ENCODE data around the gene PDZD2. TPM values are rescaled to one million over a fixed set of nuclear protein-coding genes. Genes with fewer than 3 reads are reported as not detected.
A peak's percentile ranks its signal among the peaks of the same experiment; 100 is the strongest.

PDZD2 gene
- total and polyA plus RNA-seq, 3 donors from 2014 or later: 47.3 to 89.1 (median 83.9) TPM

- DNase-seq: no peak
- Histone ChIP-seq H3K27ac (peak overlapping the region; percentile 4 to 82), H3K4me1 (peaks cover 24% of the 10 kb centered on the region), H3K27me3 (no peaks in the 10 kb centered on the region), H3K36me3 (ENCODE audit: low read depth, missing control alignments) (no peaks in the 10 kb centered on the region), H3K9me3 (no peaks in the 10 kb centered on the region), H3K4me3 (no peak overlapping the region)
- WGBS, 2 donors: 51 to 63% methylated on average over 11 of the region's 11 CpGs
- intact Hi-C loops (cut with DNase I; ENCODE audit: low total_unique reads): loop anchor here (5.0 kb wide), 1 partner anchor 272 kb away; no protein-coding TSS in a partner anchor
- no peak for TF ChIP-seq POLR2A (IDR thresholded peaks at IDR 0.05)
- no peak for TF ChIP-seq CTCF (IDR thresholded peaks at IDR 0.05)
These were observed 460.0 kb downstream of the PDZD2 start for GRCh38 chr5:32098890-32099310.

- Histone ChIP-seq H3K36me3 (ENCODE audit: low read depth, missing control alignments) (no peaks in the 10 kb centered on the region), H3K9me3 (no peaks in the 10 kb centered on the region), H3K27ac (peak overlapping the region; percentile 4 to 82), H3K4me1 (peaks cover 24% of the 10 kb centered on the region), H3K27me3 (no peaks in the 10 kb centered on the region), H3K4me3 (no peak overlapping the region)
- TF ChIP-seq POLR2A (IDR thresholded peaks at IDR 0.05) (no peak), CTCF (IDR thresholded peaks at IDR 0.05) (no peak)
- intact Hi-C loops (cut with DNase I; ENCODE audit: low total_unique reads): loop anchor here (5.0 kb wide), 1 partner anchor 272 kb away; no protein-coding TSS in a partner anchor
- DNase-seq: no peak
- 81 to 86% methylated on average over 9 of the region's 9 CpGs for WGBS, 2 donors
These were observed 460.6 kb downstream of the PDZD2 start for GRCh38 chr5:32099486-32100035.

GRCh38 chr5:32100230-32100629 is 461.3 kb downstream of the PDZD2 start:
- Histone ChIP-seq H3K36me3 (ENCODE audit: low read depth, missing control alignments) (no peaks in the 10 kb centered on the region), H3K4me3 (no peak overlapping the region), H3K27me3 (no peaks in the 10 kb centered on the region), H3K27ac (peak overlapping the region in 1 of 2 donors; percentile 82), H3K9me3 (no peaks in the 10 kb centered on the region), H3K4me1 (peaks cover 17% of the 10 kb centered on the region)
- DNase-seq: no peak
- 72 to 75% methylated on average over 6 of the region's 6 CpGs for WGBS, 2 donors
- intact Hi-C loops (cut with DNase I; ENCODE audit: low total_unique reads): no loop called here
- TF ChIP-seq POLR2A (IDR thresholded peaks at IDR 0.05): no peak
- TF ChIP-seq CTCF (IDR thresholded peaks at IDR 0.05): no peak

GRCh38 chr5:32100691-32101302 is 461.9 kb downstream of the PDZD2 start:
- H3K27me3 ChIP-seq: no peaks in the 10 kb centered on the region
- DNase-seq: no peak
- TF ChIP-seq POLR2A (IDR thresholded peaks at IDR 0.05) (no peak), CTCF (IDR thresholded peaks at IDR 0.05) (no peak)
- no peak overlapping the region for H3K27ac ChIP-seq
- H3K4me3 ChIP-seq: no peak overlapping the region
- intact Hi-C loops (cut with DNase I; ENCODE audit: low total_unique reads): no loop called here
- H3K36me3 ChIP-seq (ENCODE audit: low read depth, missing control alignments): no peaks in the 10 kb centered on the region
- 87 to 90% methylated on average over 8 of the region's 8 CpGs for WGBS, 2 donors
- H3K4me1 ChIP-seq: peaks cover 17% of the 10 kb centered on the region
- no peaks in the 10 kb centered on the region for H3K9me3 ChIP-seq

Data from testis (tissue), 3 donors.